CD4-positive, CD25-positive, alpha-beta regulatory T cell (primary cell): ENCODE data around the gene OLIG2. TPM values are rescaled to one million over a fixed set of nuclear protein-coding genes. Genes with fewer than 3 reads are reported as not detected.

Experiments used
- ATAC-seq, 2 donors: fragments of 150-1000 bp; cut with Tn5 transposase; one replicate each; pipeline ENCODE4 v1.10.0; 2021; ENCODE audit warnings: low read depth in 2 of 2, moderate number of reproducible peaks in 2 of 2, moderate library complexity in 1 of 2
- DNase-seq, 3 donors: peaks; one replicate each; pipeline versions ENCODE4 v3.0.0 to v3.0.0-alpha.2; 2012 to 2022; ENCODE audit warnings: mixed read lengths in 1 of 3
- H3K27ac ChIP-seq: one replicate; pipeline ENCODE4 v1.7.0; 2013; ENCODE audit warnings: mild to moderate bottlenecking, low read length; ENCODE audit not compliant: insufficient read depth, poor library complexity, severe bottlenecking
- H3K27me3 ChIP-seq: one replicate; pipeline ENCODE4 v1.7.0; 2013; ENCODE audit warnings: low read length; ENCODE audit not compliant: control insufficient read depth, insufficient read depth
- H3K36me3 ChIP-seq: one replicate; pipeline ENCODE4 v1.7.0; 2013; ENCODE audit warnings: mild to moderate bottlenecking, low read length, moderate library complexity; ENCODE audit not compliant: control insufficient read depth, insufficient read depth
- H3K4me1 ChIP-seq: 2 replicates; pipeline ENCODE4 v1.7.0; 2013; ENCODE audit warnings: mild to moderate bottlenecking, low read length; ENCODE audit not compliant: insufficient read depth, control insufficient read depth, poor library complexity, severe bottlenecking
- H3K4me3 ChIP-seq: one replicate; pipeline ENCODE4 v1.7.0; 2013; ENCODE audit warnings: low read depth, mild to moderate bottlenecking, low read length, moderate library complexity
- H3K9me3 ChIP-seq, 2 experiments: 1 replicate in 1 of 2; 2 replicates in 1 of 2; pipeline ENCODE4 v1.7.0; 2013; ENCODE audit warnings: low read length in 2 of 2, mild to moderate bottlenecking in 1 of 2, moderate library complexity in 1 of 2; ENCODE audit not compliant: control insufficient read depth in 2 of 2
- H3K27ac Mint-ChIP-seq, 3 donors: one replicate each; pipeline ENCODE4 v1.8.0; 2020 to 2022; ENCODE audit warnings: mild to moderate bottlenecking in 3 of 3, mixed read lengths in 3 of 3, moderate library complexity in 2 of 3
- H3K27me3 Mint-ChIP-seq: one replicate; pipeline ENCODE4 v1.8.0; 2022; ENCODE audit warnings: mild to moderate bottlenecking, mixed read lengths
- H3K36me3 Mint-ChIP-seq: one replicate; pipeline ENCODE4 v1.8.0; 2020; ENCODE audit warnings: mixed read lengths
- H3K4me1 Mint-ChIP-seq, 4 donors: one replicate each; pipeline ENCODE4 v1.8.0; 2020 to 2022; ENCODE audit warnings: mixed read lengths in 4 of 4, mild to moderate bottlenecking in 1 of 4
- H3K4me3 Mint-ChIP-seq, 4 donors: one replicate each; pipeline ENCODE4 v1.8.0; 2020 to 2022; ENCODE audit warnings: mild to moderate bottlenecking in 4 of 4, mixed read lengths in 4 of 4, moderate library complexity in 3 of 4
- H3K9me3 Mint-ChIP-seq, 7 donors: one replicate each; pipeline ENCODE4 v1.8.0; 2020 to 2022; ENCODE audit warnings: mixed read lengths in 7 of 7, mild to moderate bottlenecking in 3 of 7, moderate library complexity in 2 of 7
- polyA plus RNA-seq, 4 donors: library from polyadenylated mRNA; unstranded; fragments of 300-500 nt; fragmentation: Illumina TruSeq; gene quantifications; one replicate each; pipeline ENCODE4 v1.2.3, GENCODE V29; 2021
- total RNA-seq: library from RNA; stranded (reverse); gene quantifications from one replicate; pipeline ENCODE4 v1.2.3, GENCODE V29; 2022

OLIG2 gene
- total RNA-seq (not detected), polyA plus RNA-seq (not detected)

- no peak for ATAC-seq
Observed at GRCh38 chr21:33025489-33026442, at the start of gene OLIG2. Gene OLIG2, plus strand, starts transcription at chr21:33025935. Its CDS starts 928 bp downstream, at chr21:33026863.

GRCh38 chr21:32976791-32977190 is 48.9 kb upstream of the OLIG2 start:
- no peaks in the 10 kb centered on the region for H3K4me1 ChIP-seq
- peaks cover 5% of the 10 kb centered on the region for H3K27me3 ChIP-seq
- H3K4me3 Mint-ChIP-seq, result no peak overlapping the region
- no peaks in the 10 kb centered on the region for H3K36me3 ChIP-seq
- no peaks in the 10 kb centered on the region for H3K9me3 ChIP-seq
- no peaks in the 10 kb centered on the region for H3K36me3 Mint-ChIP-seq
- ATAC-seq, result no peak
- H3K4me1 Mint-ChIP-seq, result no peaks in the 10 kb centered on the region
- DNase-seq, result no peak
- H3K27me3 Mint-ChIP-seq, result peaks cover 22% of the 10 kb centered on the region
- no peak overlapping the region for H3K27ac Mint-ChIP-seq
- peaks cover 0 to 2% (median 0%) of the 10 kb centered on the region in 7 donors for H3K9me3 Mint-ChIP-seq
- no peak overlapping the region for H3K27ac ChIP-seq
- H3K4me3 ChIP-seq, result no peak overlapping the region

More at GRCh38 chr21:33025489-33026442, at the start of gene OLIG2:
- no peaks in the 10 kb centered on the region for H3K36me3 ChIP-seq
- H3K9me3 ChIP-seq, result no peaks in the 10 kb centered on the region
- Mint-ChIP-seq H3K9me3 (peaks cover 0 to 2% (median 0%) of the 10 kb centered on the region in 7 donors), H3K4me3 (peak within 1 kb of the TSS; percentile 59 to 81 (median 65)), H3K27ac (peak within 1 kb of the TSS in 1 of 3 donors; percentile 76), H3K27me3 (peaks cover 85% of the 10 kb centered on the region), H3K4me1 (peaks cover 7 to 58% (median 22%) of the 10 kb centered on the region in 4 donors), H3K36me3 (peaks cover 6% of the 10 kb centered on the region)
- no peak for DNase-seq
- no peak within 1 kb of the TSS for H3K27ac ChIP-seq
- H3K27me3 ChIP-seq, result peaks cover 28% of the 10 kb centered on the region
- no peak within 1 kb of the TSS for H3K4me3 ChIP-seq
- H3K4me1 ChIP-seq, result peaks cover 48% of the 10 kb centered on the region

DNA sequence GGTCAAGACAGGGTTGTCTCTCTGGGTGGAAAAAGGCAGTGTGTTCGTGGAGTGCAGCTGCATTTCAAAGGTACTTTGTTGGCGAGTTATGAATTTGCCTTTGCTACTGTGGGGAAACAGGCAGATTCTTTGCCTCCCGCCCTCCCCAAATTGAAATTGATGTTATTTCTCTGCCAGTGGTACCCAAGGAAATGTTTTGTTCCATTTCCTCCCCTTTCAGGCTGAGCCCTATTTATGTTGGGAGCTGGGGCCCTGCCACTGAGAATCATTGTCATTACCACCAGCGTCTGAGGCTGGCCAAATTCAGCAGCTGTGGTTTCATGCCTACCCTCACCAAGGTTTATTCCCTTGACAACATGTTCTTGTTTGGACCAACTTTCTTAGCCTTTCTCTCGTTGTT is 48.5 kb upstream of the OLIG2 start:
- Mint-ChIP-seq H3K9me3 (peaks cover 0 to 2% (median 0%) of the 10 kb centered on the region in 7 donors), H3K4me1 (no peaks in the 10 kb centered on the region), H3K36me3 (no peaks in the 10 kb centered on the region), H3K27ac (no peak overlapping the region), H3K27me3 (peaks cover 24% of the 10 kb centered on the region), H3K4me3 (no peak overlapping the region)
- ATAC-seq (no peak), DNase-seq (no peak)
- H3K36me3 ChIP-seq, result no peaks in the 10 kb centered on the region
- no peaks in the 10 kb centered on the region for H3K4me1 ChIP-seq
- H3K27ac ChIP-seq, result no peak overlapping the region
- no peaks in the 10 kb centered on the region for H3K9me3 ChIP-seq
- H3K4me3 ChIP-seq, result no peak overlapping the region
- peaks cover 7% of the 10 kb centered on the region for H3K27me3 ChIP-seq

GRCh38 chr21:32978331-32979270 is 47.1 kb upstream of the OLIG2 start:
- no peak overlapping the region for H3K4me3 Mint-ChIP-seq
- no peak overlapping the region for H3K4me3 ChIP-seq
- ATAC-seq (no peak), DNase-seq (no peak)
- no peaks in the 10 kb centered on the region for H3K9me3 ChIP-seq
- no peak overlapping the region for H3K27ac Mint-ChIP-seq
- H3K4me1 ChIP-seq, result no peaks in the 10 kb centered on the region
- H3K27me3 ChIP-seq, result peaks cover 8% of the 10 kb centered on the region
- H3K9me3 Mint-ChIP-seq, result peaks cover 0 to 2% (median 0%) of the 10 kb centered on the region in 7 donors
- no peaks in the 10 kb centered on the region for H3K36me3 Mint-ChIP-seq
- H3K27me3 Mint-ChIP-seq, result peaks cover 27% of the 10 kb centered on the region
- H3K27ac ChIP-seq, result no peak overlapping the region
- no peaks in the 10 kb centered on the region for H3K36me3 ChIP-seq
- H3K4me1 Mint-ChIP-seq, result no peaks in the 10 kb centered on the region

- Histone ChIP-seq H3K36me3 (no peaks in the 10 kb centered on the region), H3K4me3 (no peak overlapping the region), H3K27me3 (peaks cover 12% of the 10 kb centered on the region), H3K9me3 (no peaks in the 10 kb centered on the region), H3K4me1 (no peaks in the 10 kb centered on the region), H3K27ac (no peak overlapping the region)
- Mint-ChIP-seq H3K4me1 (no peaks in the 10 kb centered on the region), H3K4me3 (no peak overlapping the region), H3K9me3 (peaks cover 0 to 2% (median 0%) of the 10 kb centered on the region in 7 donors), H3K27ac (no peak overlapping the region), H3K36me3 (no peaks in the 10 kb centered on the region), H3K27me3 (peaks cover 24% of the 10 kb centered on the region)
- ATAC-seq, result no peak
- no peak for DNase-seq
Observed at GRCh38 chr21:32979598-32980268, 46.0 kb upstream of the OLIG2 start.

DNA sequence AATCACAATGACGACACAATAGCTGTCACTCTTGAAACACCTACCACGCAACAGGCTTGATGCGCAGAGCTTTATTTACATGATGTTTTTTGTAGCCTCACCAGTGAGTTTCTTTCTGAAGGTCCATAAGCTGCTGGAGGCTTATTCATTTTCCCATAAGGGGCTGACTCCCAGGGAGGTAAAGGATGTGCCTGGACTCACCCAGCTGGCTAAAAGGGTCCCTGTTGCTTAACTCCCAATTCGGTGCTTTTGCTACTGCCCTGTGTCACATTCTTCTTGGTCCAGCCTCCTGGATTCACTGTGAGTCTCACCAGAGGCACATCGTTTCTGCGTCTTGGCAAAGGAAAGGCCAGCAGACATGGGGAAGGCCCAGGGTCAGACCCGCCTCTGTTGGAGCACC is 44.6 kb upstream of the OLIG2 start:
- Mint-ChIP-seq H3K4me3 (no peak overlapping the region), H3K27me3 (peaks cover 16% of the 10 kb centered on the region), H3K9me3 (peaks cover 0 to 2% (median 0%) of the 10 kb centered on the region in 7 donors), H3K36me3 (no peaks in the 10 kb centered on the region), H3K27ac (no peak overlapping the region), H3K4me1 (no peaks in the 10 kb centered on the region)
- Histone ChIP-seq H3K27ac (no peak overlapping the region), H3K9me3 (no peaks in the 10 kb centered on the region), H3K4me1 (no peaks in the 10 kb centered on the region), H3K36me3 (no peaks in the 10 kb centered on the region), H3K4me3 (no peak overlapping the region), H3K27me3 (peaks cover 16% of the 10 kb centered on the region)
- ATAC-seq (no peak), DNase-seq (no peak)

GRCh38 chr21:32990666-32991065 is 35.1 kb upstream of the OLIG2 start:
- Histone ChIP-seq H3K4me3 (no peak overlapping the region), H3K4me1 (no peaks in the 10 kb centered on the region), H3K36me3 (no peaks in the 10 kb centered on the region), H3K27ac (no peak overlapping the region), H3K27me3 (peaks cover 7% of the 10 kb centered on the region), H3K9me3 (no peaks in the 10 kb centered on the region)
- Mint-ChIP-seq H3K27ac (no peak overlapping the region), H3K36me3 (no peaks in the 10 kb centered on the region), H3K27me3 (peaks cover 57% of the 10 kb centered on the region), H3K4me3 (no peak overlapping the region), H3K4me1 (no peaks in the 10 kb centered on the region), H3K9me3 (peaks cover 0 to 2% (median 0%) of the 10 kb centered on the region in 7 donors)
- no peak for ATAC-seq
- no peak for DNase-seq
